ENCODE measurements around the gene PPM1H.

PPM1H gene

GRCh38 chr12:62635649-62636048 lies 299.3 kb downstream of the PPM1H start:
- H3K4me3 ChIP-seq (ENCODE audit: low read length), result no peak overlapping the region
- DNase-seq (ENCODE audit: low read depth), result no peak
- TF ChIP-seq, protein P1, sequence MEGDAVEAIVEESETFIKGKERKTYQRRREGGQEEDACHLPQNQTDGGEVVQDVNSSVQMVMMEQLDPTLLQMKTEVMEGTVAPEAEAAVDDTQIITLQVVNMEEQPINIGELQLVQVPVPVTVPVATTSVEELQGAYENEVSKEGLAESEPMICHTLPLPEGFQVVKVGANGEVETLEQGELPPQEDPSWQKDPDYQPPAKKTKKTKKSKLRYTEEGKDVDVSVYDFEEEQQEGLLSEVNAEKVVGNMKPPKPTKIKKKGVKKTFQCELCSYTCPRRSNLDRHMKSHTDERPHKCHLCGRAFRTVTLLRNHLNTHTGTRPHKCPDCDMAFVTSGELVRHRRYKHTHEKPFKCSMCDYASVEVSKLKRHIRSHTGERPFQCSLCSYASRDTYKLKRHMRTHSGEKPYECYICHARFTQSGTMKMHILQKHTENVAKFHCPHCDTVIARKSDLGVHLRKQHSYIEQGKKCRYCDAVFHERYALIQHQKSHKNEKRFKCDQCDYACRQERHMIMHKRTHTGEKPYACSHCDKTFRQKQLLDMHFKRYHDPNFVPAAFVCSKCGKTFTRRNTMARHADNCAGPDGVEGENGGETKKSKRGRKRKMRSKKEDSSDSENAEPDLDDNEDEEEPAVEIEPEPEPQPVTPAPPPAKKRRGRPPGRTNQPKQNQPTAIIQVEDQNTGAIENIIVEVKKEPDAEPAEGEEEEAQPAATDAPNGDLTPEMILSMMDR (IDR thresholded peaks at IDR 0.05; ENCODE audit: insufficient read depth, low read depth, low read length, missing control alignments), result no peak

DNA sequence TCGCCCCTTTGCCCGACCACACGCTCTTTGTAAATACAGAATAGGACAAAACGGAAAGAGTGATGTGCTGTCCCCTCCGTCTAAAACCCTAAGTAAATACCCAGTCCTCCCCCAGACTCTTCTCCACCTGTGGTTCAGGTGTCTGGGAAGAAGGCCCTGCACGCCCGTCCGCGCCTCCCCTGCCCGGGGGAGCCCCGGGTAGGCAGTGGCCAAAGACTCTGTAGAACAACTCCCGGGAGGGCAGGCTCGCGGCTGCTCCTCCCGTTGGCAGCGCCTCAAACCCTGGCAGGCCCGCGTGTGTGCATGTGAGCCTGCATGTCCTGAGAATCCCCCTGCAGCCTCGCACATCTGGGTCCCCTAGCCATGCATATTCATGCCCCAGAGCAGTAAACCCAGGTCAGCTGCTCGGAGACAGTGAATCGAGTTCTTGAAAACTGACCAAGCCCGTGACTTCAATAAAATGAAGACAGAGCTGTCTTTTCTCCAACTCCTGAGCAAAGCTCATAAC lies 302.5 kb downstream of the PPM1H start:
- TF ChIP-seq, protein P1 (IDR thresholded peaks at IDR 0.05; ENCODE audit: insufficient read depth, low read depth, low read length, missing control alignments), result no peak
- peak overlapping the region; percentile 47 for H3K4me3 ChIP-seq (ENCODE audit: low read length)
- no peak for DNase-seq (ENCODE audit: low read depth)

- H3K4me3 ChIP-seq (ENCODE audit: low read length), result peak overlapping the region; percentile 47
- DNase-seq (ENCODE audit: low read depth), result peak; percentile 49
- TF ChIP-seq, protein P1 (IDR thresholded peaks at IDR 0.05; ENCODE audit: insufficient read depth, low read depth, low read length, missing control alignments), result peak; percentile 38
Measured at GRCh38 chr12:62631471-62632410, 303.2 kb downstream of the PPM1H start.

DNA sequence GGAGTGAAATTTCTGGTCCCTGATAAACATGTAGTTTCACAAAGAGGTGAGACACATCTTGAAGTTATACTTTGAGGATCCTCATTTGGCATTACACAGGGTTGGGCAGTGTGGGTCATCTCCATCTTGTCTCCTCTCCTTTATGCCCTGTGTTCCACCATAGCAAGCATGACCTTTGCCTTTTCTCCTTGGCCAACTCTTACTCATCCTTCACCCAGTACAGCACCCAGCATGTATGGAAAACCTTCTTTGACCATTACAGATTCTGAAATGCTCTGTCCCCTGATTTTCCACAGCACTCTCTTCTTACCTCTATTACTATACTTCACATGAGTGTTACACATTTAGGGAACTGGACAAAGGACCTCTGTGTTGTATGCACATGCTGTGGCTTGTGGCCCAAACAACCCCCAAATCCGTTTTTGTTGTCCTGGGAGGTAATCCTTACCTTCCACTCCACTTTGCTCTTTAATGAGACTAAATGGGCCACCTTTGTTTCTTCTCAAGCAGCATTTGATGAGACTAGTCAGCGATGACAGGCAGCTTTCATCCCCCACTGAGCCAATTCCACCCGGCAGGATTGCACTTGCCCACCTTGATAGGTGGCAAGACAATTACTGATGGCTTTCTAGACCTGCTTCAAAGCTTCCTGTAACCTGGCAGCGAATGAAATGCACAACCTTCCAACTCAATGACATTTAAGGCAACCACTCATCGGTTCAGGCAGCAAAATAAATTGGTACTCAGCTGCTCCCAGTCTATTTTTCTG lies 304.8 kb downstream of the PPM1H start:
- no peak overlapping the region for H3K4me3 ChIP-seq (ENCODE audit: low read length)
- DNase-seq (ENCODE audit: low read depth), result no peak
- TF ChIP-seq, protein P1 (IDR thresholded peaks at IDR 0.05; ENCODE audit: insufficient read depth, low read depth, low read length, missing control alignments), result no peak

DNA sequence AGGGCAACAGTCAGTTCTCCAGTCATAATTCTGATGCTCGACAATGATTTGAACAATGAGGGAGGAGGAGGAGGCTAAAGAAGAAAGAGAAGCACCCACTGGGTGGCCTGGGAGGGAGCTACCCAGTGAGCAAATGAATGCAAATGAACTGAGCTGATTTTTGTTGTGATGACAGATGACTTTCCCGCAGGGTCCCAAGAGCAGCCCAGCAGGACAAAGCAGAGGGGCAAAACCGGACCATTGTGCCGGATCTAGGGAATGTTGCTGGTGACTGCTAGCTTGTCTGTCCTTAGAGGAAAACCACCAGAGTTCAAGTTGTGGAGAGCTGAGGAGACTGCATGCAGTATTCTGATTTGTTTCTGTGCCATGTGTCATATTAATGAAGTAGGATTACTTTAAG lies 305.5 kb downstream of the PPM1H start:
- TF ChIP-seq, protein P1 (IDR thresholded peaks at IDR 0.05; ENCODE audit: insufficient read depth, low read depth, low read length, missing control alignments), result no peak
- DNase-seq (ENCODE audit: low read depth), result no peak
- H3K4me3 ChIP-seq (ENCODE audit: low read length), result no peak overlapping the region

GRCh38 chr12:62627181-62627580 lies 307.8 kb downstream of the PPM1H start:
- H3K4me3 ChIP-seq (ENCODE audit: low read length), result no peak overlapping the region
- TF ChIP-seq, protein P1 (IDR thresholded peaks at IDR 0.05; ENCODE audit: insufficient read depth, low read depth, low read length, missing control alignments), result no peak
- no peak for DNase-seq (ENCODE audit: low read depth)

All from epithelial cell of esophagus (primary cell).